DMS 273 (cell line): ENCODE data around the gene RNF220.
"Not testable (repeated sequence)": the region's sequence is repeated elsewhere in the genome, so short reads cannot be mapped to it uniquely, and the experiment has no call there.

Experiments used
- DNase-seq: peaks from one replicate; lab custom pipeline; 2025; ENCODE audit not compliant: unreplicated experiment; lab: John Stamatoyannopoulos, UW

The RNF220 gene

DNA sequence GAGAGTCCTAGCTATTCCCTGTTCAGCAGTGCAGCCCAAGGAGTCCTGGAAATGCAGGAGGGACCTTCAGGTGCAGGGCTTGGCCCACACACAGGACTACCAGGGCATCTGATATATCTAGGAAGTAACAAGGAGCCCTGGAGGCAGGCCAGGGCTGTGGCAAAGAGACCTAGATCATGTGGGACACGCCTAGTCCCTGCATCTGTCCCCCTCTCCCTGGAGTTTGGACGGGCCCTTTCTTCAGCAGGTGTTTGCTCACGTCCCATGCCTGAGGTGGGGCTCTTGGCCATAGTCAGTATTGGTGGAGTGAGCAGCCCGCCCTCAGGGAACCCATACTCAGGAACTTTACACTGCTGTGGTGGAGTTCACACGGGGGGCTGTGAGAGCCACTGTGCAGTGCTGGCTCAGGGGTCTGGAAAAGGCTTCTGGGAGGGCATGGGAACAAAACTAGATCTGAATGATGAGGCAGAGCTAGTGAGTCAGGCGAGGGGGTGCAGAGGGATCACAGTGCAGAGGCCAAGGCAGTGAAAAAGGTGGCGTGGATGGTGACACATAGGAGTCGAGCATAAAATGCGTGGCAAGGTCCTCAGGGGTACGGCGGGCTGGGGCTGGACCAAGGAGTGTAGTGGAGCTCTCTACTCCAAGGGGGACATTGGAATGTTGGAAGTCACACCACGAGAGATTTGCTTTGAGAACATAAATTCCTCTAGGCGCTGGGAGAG, 243.6 kb downstream of the RNF220 start:
- DNase-seq, result no peak

DNA sequence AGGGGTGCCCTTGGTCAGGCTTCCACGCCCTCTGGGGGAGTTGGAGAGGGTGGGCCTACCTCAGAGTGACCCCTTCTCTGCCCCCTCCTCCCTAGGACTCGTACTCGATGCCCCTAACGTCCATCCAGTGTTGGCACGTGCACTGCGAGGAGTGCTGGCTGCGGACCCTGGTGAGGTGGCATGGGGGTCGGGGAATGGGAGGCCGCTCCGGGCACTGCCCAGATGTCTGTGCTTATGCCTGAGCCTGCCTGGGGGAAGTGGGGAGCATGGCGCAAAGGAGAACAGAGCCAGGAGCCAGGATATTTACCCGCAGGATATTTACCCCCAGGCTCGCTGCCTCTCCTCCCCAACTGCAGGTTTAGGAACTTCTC, 244.7 kb downstream of the RNF220 start:
- no peak for DNase-seq

DNA sequence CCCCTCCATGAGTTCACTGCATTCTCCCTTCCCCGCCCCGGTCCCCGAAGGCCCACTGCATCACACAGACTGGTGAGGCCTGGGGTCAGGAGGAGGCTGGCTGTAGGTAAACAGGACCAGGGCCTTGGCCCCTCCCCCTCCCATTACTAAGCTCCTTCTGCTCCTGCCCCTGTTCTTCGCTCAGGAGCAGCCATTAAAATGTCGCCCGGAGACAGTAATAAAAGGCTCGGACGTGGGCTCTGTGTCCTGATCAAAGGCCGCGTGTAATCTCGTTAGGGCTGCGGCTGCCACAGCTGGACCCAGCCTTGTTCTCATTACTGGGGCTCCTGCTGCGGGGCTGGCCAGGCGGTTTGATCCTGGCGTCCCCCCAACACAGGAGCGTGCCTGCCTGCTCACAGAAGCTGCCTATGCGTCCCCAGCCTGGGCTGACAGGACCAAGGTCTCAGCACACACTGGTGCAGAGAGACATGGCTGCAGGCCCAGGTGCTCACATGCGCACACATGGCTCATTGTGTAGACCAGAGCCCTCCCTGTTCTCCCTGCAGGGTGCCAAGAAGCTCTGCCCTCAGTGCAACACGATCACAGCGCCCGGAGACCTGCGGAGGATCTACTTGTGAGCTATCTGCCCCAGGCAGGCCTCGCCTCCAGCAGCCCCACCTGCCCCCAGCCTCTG, 245.2 kb downstream of the RNF220 start:
- DNase-seq, result no peak

DNA sequence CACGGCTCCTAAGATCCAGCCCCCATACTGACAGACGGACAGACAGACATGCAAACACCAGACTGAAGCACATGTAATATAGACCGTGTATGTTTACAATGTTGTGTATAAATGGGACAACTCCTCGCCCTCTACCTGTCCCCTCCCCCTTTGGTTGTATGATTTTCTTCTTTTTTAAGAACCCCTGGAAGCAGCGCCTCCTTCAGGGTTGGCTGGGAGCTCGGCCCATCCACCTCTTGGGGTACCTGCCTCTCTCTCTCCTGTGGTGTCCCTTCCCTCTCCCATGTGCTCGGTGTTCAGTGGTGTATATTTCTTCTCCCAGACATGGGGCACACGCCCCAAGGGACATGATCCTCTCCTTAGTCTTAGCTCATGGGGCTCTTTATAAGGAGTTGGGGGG, 246.0 kb downstream of the RNF220 start:
- DNase-seq, result no peak

DNA sequence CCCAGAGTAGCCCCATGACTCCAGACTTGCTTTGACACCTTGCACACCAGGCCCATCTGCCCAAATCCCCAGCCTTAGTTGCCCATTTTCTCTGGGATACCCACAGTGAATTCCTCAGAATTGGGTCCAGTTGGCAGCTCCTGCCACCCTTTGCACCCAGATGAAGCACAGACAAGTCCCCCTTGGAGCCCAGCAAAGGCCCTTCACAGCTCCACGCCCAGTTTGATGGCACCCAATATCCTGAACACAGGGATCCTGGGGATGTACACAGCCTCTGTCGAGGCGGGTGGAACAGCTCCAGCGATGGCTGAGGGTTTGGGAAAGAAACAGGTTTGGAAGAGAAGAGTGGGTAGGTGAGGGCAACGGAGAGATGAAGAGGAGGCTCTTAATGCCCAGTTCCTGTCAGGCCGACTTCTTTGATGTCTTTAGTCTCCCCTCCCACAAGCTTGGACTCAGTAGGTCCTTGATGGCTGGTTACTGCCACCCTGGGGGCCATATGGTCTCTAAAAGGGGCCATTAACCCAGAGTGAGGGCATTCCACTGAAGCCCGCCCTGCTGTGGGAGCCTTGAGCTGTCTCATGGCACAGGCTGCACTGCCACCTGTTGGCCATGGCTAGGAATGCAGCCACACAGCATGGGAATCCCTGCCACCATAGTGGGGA, 247.5 kb downstream of the RNF220 start:
- peak; percentile 91 for DNase-seq

DNA sequence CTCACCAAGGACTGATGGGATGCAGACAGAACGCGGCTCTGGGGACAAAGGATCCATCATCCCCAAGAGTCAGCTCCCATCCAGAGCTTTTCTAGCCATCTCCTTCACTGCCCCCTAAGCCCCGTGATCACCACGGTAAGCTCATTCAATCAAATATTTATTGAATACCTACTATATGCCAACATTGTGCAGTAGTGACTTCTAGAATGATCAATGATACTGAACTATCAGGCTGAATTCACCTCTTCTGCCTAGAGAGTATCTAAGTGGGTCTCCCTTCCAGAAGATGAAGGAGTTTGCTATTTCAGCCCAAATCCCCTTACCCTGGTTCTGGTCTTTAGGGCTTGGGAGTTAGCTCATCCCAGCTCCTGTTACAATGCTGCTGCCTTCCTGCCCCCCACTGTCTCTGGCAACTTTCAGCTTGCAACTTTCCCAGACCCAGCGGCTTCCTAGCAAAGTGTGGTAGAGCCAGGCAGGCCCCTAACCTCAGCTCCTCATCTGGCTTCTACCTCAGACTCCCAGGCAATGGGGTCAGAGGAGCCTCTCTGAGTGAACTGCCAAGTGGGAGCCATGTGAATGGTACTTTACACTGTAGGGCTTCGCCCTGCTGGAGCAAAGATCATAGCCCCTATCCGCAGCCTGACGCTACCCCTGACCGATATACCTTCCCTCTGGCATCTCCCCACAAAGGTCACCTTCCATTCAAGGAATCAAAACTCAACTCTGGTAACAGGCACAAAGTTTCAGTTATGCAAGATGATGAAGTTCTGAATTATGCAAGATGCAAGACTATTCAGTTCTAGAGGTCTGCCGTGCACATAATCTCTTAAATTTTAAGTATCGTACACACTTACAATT, 248.3 kb downstream of the RNF220 start:
- no peak for DNase-seq

DNA sequence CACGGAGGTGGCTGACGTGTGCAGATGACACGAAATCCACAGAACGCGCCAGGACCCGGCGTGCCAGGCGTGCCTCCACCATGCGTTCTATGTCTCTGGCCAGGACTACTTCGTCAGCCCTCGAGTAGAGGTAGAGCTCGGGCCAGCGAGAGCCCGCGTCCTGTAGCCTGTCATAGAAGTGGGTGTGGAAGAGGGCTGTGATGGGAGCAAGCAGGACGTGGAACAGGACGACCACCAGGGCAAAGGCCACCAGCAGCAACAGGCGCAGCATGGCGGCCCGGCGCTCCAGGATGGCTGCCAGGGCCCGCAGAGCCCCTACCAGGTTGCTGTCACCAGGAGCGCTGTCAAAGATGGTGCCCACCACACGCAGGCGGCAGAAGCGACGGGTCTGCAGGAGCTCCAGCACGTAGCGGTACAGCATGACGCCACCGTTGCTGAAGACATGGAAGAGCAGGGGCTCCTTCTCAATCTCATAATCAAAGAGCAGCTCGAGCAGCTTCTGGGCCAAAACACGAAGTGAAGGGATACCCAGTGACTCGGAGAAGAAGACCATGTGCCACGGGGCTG, 249.6 kb downstream of the RNF220 start:
- no peak for DNase-seq

DNA sequence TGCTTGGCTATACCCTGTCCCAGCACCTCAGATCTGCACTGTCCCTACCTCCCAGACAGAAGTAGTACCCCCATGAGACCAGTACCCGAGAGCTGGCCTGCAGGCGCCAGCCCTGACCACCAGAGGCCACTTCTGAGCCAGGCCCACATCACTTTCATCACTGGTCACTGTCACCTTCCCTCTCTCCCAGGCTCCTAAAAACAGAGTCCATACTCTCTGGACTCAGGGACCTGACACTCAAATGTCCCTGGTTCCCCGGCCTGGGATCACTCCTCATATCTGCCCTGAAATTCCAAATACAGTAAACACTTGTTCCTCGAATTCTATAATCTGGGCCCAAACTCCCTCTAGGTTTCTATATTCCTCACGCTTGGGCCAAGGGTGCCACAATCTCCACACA, 250.6 kb downstream of the RNF220 start:
- peak; percentile 54 for DNase-seq

DNA sequence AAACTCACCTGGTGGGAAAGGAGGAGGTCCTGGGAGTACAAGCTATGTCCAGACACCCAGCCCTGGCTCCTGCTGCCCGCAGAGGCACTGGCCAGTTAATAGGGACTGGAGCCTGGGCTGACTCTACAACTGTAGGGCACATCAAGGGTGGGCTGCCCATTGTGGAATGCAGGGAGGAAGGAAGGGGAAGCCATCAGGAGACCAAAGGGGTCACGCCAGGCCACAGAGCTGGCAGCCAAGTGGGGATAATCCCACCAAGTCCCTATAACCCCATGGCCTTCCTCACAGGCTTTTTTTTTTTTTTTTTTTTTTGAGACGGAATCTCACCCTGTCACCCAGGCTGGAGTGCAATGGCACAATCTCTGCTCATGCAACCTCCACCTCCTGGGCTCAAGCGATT, 254.5 kb downstream of the RNF220 start:
- DNase-seq, result no peak

DNA sequence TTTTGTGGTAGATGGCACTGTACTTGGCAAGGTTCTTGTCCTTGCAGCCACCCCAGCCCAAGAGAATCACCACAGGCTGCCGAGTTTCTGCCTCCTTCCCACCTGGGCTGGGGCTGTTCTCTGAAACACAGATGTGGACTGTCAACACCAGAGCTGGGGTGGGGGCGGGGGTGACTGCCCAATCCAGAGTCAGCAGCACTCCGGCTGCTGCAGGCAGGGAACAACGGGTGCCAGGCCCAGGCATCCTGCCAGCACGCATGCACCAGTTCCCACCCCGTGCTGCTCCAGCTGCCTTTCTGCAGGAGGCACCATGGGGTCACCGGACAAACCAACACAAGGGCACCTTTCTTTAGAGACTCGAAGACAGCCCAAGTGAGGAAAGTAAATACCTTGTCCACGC, 255.1 kb downstream of the RNF220 start:
- peak; percentile 94 for DNase-seq

DNA sequence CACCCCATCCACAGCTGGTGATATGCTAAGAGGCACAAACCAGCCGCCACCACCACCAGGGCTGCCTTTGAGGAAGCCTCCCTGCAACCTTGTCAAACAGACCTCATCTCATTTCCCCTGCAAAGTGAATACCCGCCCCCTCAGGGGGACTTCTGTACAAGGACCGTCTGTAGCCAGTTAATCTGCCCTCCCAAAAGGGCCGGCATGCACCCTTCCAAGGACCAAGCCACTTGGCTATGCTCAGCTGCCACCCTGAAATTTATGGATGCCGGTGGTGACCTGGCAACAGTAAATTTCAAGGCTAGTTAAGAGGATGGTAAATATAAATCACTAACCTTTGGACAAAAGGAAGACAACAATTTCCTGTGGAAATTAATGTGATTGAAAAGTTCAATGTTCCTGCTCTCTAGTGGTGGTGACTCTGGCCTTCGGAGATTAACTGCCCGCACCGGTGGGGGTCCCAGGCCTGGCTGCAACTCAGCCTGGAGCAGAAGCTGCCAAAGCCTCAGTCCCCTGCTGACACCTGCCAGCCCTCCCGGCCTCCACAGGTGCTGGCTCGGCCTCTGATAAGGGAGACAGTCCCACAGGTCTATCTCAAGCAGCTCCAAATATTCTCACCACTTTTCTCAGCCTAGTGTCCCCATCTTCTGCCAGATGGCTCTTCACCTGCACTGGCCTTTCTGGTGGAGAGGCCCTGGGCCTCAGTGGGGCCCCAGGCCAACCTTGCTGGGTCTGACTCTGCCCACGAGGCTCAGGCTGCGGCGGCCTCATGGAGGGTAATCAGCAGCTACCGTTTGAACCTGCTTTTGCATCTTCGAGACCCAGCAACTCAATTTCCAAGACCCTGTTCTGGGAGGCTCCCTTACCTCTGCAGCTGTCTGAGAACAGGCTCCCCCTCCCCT, 257.0 kb downstream of the RNF220 start:
- DNase-seq, result peak; percentile 90

DNA sequence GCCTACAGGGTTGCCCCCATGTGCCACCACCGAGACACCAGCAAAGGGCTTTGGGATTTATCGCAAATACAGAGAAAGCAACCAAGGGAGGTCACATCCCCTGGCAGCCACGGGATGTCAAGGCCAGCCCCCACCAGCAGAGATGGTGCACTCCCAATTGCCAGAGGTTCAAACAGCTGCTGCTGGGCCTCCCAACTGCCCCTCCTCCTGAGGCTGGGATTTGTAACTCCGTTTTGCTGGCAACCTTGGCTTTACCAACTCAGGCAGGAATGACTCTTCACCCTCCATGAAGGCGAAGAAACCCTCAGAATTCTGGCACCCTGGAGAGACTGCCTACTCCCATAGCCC, 257.6 kb downstream of the RNF220 start:
- DNase-seq, result peak; percentile 37

DNA sequence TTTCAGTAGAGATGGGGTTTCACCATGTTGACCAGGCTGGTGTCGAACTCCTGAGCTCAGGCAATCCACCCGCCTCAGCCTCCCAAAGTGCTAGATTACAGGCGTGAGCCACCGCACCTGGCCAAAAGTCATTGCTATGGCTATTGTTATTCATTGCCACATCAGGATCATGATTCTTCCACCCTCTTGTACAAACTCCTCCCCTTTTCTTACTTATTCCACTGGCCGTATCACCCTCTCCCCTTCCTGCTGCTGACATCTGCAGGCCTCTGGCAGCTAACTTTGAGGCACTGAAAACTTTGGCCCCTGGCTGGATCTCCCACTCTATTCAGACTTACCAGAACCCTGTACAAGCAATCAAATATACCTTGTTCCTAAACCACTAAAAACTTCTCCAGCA, 258.4 kb downstream of the RNF220 start:
- DNase-seq, result no peak

DNA sequence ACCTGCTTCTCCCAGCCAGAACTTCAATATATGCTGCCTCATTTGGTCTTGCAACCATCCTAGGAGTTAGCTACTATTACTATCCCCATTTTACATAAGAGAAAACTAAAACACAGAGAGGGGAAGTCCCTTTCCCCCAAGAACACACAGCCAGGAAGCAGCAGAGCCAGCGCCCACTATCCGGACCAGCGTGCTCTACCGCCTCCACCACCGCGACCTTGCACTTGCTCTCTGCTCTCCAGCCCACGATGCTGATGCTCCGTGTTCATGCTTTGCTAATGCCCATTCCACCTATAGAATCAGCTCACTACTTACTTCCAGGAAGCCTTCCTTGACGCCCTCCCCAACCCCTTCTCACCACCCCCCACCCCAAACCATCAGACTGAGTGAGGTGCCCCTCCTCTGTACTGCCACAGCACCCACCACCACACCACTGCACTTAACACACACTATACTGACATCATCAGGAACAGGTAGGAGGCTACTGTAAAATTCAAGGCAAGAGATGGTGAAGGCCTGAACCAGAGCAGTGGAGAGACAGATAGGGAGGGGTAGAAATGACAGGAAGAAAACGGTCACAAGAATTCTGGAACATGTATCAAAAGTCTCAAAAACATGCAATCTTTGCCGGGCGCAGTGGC, 259.8 kb downstream of the RNF220 start:
- DNase-seq, result no peak

DNA sequence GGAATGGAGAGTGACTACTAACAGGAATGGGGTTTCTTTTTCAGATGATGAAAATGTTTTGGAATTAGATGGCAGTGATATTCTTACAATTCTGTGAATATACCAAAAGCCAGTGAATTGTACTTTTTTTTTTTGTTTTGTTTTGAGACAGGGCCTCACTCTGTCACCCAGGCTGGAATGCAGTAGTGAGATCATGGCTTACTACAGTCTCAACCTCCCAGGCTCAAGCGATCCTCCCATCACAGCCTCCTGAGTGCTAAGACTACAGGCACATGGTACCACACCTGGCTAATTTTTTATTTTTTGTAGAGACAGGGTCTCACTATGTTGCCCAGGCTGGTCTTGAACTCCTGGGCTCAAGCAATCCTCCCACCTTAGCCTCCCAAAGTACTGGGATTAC, 261.7 kb downstream of the RNF220 start:
- DNase-seq, result not testable (repeated sequence)

DNA sequence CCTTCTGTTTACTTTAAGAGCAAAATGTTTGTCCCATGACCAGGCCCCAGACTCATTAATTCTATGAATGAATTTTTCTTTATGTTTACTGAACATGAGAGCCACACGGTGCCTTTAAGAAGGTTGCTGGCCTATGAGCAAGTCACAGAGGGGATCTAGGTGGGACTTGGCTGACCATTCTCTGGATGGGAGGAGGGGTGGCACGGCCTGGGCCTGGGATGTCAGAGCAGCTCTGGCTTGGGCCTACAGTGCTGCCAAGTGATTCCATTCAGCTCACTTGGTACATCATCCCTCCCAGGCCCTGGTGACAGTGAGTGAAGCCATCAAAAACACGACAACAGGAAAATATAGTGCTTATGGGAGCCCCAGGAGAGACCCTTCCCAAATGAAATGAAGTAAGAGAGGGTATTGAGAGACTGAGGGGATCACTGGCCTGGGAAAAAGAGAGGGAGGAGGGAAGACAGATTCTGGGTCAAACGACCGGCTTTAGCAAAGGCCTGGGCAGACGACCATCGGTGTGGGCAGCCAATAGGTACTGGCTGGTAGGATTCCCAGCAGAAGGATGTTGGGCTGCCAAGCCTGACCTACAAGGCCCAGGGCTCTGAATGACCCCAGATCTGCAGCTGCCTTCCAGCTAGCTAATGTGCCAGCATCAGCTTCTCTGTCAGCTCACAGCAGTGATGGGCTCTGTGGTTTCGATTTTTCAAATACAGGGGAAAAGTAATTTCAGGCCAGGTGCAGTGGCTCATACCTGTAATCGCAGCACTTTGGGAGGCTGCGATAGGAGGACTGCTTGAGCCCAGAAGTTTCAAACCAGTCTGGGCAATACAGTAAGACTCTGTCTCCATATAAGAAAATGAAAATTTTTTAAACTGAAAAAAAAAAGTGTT, 265.9 kb downstream of the RNF220 start:
- no peak for DNase-seq

DNA sequence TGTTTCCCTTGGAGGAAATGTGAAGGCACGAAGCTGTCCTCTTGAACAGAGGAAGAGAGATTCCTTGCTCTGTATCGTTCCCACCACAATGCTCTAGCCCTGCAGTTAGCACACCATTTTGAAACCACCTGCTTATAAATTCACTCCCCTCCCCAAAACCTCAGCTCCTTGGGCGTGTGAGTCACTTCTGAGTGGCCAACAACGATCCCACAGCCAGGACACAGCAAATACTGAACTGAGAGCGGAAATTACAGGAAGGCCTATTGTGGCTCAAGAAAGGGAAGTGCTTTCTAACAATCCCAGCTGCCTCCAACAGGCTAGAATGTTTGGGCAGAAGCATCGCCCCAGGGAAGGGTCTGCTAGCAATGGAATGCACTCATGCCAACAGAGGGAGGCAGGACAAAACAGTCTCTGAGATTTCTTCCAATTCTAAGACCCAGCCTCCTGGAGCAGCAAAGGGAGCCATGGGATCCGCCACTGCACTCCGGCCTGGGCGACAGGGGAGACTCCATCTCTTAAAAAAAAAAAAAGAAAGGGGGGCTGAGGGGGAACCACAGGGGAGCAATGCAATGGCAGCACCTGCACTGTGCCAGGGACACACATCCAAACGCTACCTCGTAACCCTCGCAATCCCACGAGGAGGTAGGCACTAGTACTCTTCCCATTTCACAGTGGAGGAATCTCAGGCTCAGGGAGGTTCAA, 267.4 kb downstream of the RNF220 start:
- DNase-seq, result no peak
